Left ventricle myocardium inferior (tissue), 1 donor: ENCODE results near the gene TMEM60. TPM values are rescaled to one million over a fixed set of nuclear protein-coding genes. Genes with fewer than 3 reads are reported as not detected.

ENCODE experiments used
- DNase-seq: peaks from one replicate; pipeline ENCODE4 v3.0.0-alpha.2; 2020
- H3K27ac ChIP-seq: fragments of 200-600 bp; replicated peaks from 2 replicates; pipeline ENCODE4 v1.8.0; 2021
- H3K27me3 ChIP-seq: fragments of 200-600 bp; 2 replicates; pipeline ENCODE4 v1.8.0; 2021; ENCODE audit warnings: low read depth
- H3K36me3 ChIP-seq: fragments of 200-600 bp; 2 replicates; pipeline ENCODE4 v1.8.0; 2021
- H3K4me1 ChIP-seq: fragments of 200-600 bp; 2 replicates; pipeline ENCODE4 v1.8.0; 2021
- H3K4me3 ChIP-seq: fragments of 200-600 bp; 2 replicates; pipeline ENCODE4 v1.8.0; 2021; ENCODE audit warnings: mild to moderate bottlenecking, moderate library complexity
- H3K9me3 ChIP-seq: fragments of 200-600 bp; replicated peaks from 2 replicates; pipeline ENCODE4 v1.8.0; 2021
- intact Hi-C: fragments of 100-400 bp; cut with micrococcal nuclease; formaldehyde crosslinking; loops from one replicate; pipeline ENCODE4 v1.11.0; 2022
- total RNA-seq: library from RNA; stranded (reverse); fragmentation: NEBNext Ultra II Directional; extraction: Animal tissue kit (Norgen Biotek cat#: 25700); gene quantifications from one replicate; pipeline ENCODE4 v1.2.1, GENCODE V29; 2021
- TF ChIP-seq, protein P1 (sequence below): fragments of 200-600 bp; IDR thresholded peaks from 2 replicates; pipeline ENCODE4 v1.8.0; 2021; ENCODE audit warnings: antibody characterized with exemption, mild to moderate bottlenecking, borderline replicate concordance
- donor health status: DM: no; HTN: yes; CAD: no; lungs with severe emphysema.

Gene TMEM60
- total RNA-seq, 1 donor from 2014 or later: 8.2 TPM

- H3K4me3 ChIP-seq: no peak overlapping the region
- intact Hi-C loops: no loop called here
- H3K9me3 ChIP-seq: no peaks in the 10 kb centered on the region
- TF ChIP-seq, protein P1, sequence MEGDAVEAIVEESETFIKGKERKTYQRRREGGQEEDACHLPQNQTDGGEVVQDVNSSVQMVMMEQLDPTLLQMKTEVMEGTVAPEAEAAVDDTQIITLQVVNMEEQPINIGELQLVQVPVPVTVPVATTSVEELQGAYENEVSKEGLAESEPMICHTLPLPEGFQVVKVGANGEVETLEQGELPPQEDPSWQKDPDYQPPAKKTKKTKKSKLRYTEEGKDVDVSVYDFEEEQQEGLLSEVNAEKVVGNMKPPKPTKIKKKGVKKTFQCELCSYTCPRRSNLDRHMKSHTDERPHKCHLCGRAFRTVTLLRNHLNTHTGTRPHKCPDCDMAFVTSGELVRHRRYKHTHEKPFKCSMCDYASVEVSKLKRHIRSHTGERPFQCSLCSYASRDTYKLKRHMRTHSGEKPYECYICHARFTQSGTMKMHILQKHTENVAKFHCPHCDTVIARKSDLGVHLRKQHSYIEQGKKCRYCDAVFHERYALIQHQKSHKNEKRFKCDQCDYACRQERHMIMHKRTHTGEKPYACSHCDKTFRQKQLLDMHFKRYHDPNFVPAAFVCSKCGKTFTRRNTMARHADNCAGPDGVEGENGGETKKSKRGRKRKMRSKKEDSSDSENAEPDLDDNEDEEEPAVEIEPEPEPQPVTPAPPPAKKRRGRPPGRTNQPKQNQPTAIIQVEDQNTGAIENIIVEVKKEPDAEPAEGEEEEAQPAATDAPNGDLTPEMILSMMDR: no peak
- H3K27ac ChIP-seq: no peak overlapping the region
- H3K27me3 ChIP-seq: no peaks in the 10 kb centered on the region
- DNase-seq: no peak
- H3K4me1 ChIP-seq: peaks cover 5% of the 10 kb centered on the region
- H3K36me3 ChIP-seq: peaks cover 18% of the 10 kb centered on the region
Measured at GRCh38 chr7:77747718-77748117, 50.5 kb downstream of the TMEM60 start.

GRCh38 chr7:77747178-77747577, 51.1 kb downstream of the TMEM60 start:
- no peak for DNase-seq
- peaks cover 18% of the 10 kb centered on the region for H3K36me3 ChIP-seq
- no peak overlapping the region for H3K4me3 ChIP-seq
- no peaks in the 10 kb centered on the region for H3K27me3 ChIP-seq
- H3K27ac ChIP-seq: no peak overlapping the region
- intact Hi-C loops: no loop called here
- TF ChIP-seq, protein P1: no peak
- no peaks in the 10 kb centered on the region for H3K9me3 ChIP-seq
- peaks cover 5% of the 10 kb centered on the region for H3K4me1 ChIP-seq

GRCh38 chr7:77746824-77747165, 51.4 kb downstream of the TMEM60 start:
- TF ChIP-seq, protein P1: no peak
- no peak overlapping the region for H3K4me3 ChIP-seq
- no peak overlapping the region for H3K27ac ChIP-seq
- no peak for DNase-seq
- no peaks in the 10 kb centered on the region for H3K9me3 ChIP-seq
- no peaks in the 10 kb centered on the region for H3K27me3 ChIP-seq
- peaks cover 18% of the 10 kb centered on the region for H3K36me3 ChIP-seq
- peaks cover 5% of the 10 kb centered on the region for H3K4me1 ChIP-seq
- intact Hi-C loops: no loop called here

DNA sequence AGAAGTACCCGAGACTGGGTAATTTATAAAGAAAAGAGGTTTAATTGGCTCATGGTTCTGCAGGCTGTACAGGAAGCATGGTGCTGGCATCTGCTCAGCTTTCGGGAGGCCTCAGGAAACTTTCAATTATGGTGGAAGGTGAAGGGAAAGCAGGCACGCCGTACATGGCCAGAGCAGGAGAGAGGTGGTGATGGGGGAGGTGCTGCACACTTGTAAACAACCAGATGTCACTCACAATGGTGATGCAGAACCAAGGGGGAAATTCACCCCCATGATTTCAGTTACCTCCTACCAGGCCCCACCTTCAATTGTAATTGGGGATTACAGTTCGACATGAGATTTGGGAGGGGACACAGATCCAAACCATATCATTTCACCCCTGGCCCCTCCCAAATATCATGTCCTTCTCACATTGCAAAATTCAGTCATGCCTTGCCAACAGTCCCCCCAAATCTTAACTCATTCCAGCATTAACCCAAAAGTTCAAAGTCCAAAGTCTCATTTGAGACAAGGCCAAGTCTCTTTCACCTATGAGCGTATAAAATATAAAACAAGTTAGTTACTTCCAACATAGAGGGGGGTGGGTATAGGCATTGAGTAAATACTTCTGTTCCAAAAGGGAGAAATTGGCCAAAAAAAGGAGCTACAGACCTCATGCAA, 51.9 kb downstream of the TMEM60 start:
- Histone ChIP-seq H3K9me3 (no peaks in the 10 kb centered on the region), H3K27me3 (no peaks in the 10 kb centered on the region), H3K36me3 (peaks cover 18% of the 10 kb centered on the region), H3K27ac (no peak overlapping the region), H3K4me3 (no peak overlapping the region), H3K4me1 (peaks cover 5% of the 10 kb centered on the region)
- no peak for DNase-seq
- TF ChIP-seq, protein P1: no peak
- intact Hi-C loops: no loop called here

DNA sequence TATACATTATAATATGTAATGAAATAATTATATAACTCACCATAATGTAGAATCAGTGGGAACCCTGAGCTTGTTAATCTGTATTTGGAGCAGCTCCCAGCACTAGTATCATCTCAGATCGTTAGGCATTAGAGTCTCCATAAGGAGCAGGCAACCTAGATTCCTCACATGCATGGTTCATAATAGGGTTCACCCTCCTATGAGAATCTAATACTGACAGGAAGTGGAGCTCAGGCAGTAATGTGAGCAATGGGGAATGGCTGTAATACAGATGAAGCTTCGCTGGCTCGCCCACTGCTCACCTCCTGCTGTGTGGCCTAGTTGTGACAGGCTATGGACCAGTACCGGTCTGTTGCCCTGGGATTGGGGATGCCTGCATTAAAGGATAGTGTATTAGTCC, 52.5 kb downstream of the TMEM60 start:
- H3K4me1 ChIP-seq: peaks cover 5% of the 10 kb centered on the region
- DNase-seq: no peak
- H3K27me3 ChIP-seq: no peaks in the 10 kb centered on the region
- peaks cover 18% of the 10 kb centered on the region for H3K36me3 ChIP-seq
- H3K9me3 ChIP-seq: no peaks in the 10 kb centered on the region
- intact Hi-C loops: no loop called here
- TF ChIP-seq, protein P1: no peak
- no peak overlapping the region for H3K27ac ChIP-seq
- H3K4me3 ChIP-seq: no peak overlapping the region

Other genes with a start within 250 kb of the TMEM60 start
- gene RSBN1L, start 102.0 kb downstream of the TMEM60 start, total RNA-seq: 7.8 TPM
- 22.1 TPM for gene PHTF2, start 339 bp upstream of the TMEM60 start, total RNA-seq